Kidney (tissue), 22 donors: ENCODE data around the gene S100A9. TPM values are rescaled to one million over a fixed set of nuclear protein-coding genes. Genes with fewer than 3 reads are reported as not detected.
A peak's percentile ranks its signal among the peaks of the same experiment; 100 is the strongest.

Experiments
- DNase-seq, 5 donors: peaks; one replicate each; pipeline ENCODE4 v3.0.0-alpha.2; 2013 to 2020
- FAIRE-seq: peaks from 2 replicates; lab custom pipeline; 2012; peaks lifted over from hg19 to GRCh38; lab: Jason Lieb, UNC
- H3K27ac ChIP-seq, 2 donors: one replicate each; pipeline ENCODE4 v1.7.0; 2013; ENCODE audit warnings: low read depth in 2 of 2, low read length in 2 of 2, inconsistent platforms in 1 of 2
- H3K27me3 ChIP-seq: one replicate; pipeline ENCODE4 v1.7.1; 2013; ENCODE audit warnings: low read length, inconsistent platforms; ENCODE audit not compliant: control insufficient read depth, insufficient read depth
- H3K36me3 ChIP-seq, 3 donors: one replicate each; pipeline versions ENCODE4 v1.7.0 to v1.7.1; 2013; ENCODE audit warnings: low read length in 3 of 3, control low read depth in 1 of 3, inconsistent platforms in 1 of 3; ENCODE audit not compliant: insufficient read depth in 3 of 3, control insufficient read depth in 2 of 3
- H3K4me1 ChIP-seq, 3 donors: one replicate each; pipeline versions ENCODE4 v1.7.0 to v1.7.1; 2013; ENCODE audit warnings: low read length in 3 of 3, inconsistent platforms in 1 of 3, low read depth in 1 of 3; ENCODE audit not compliant: control insufficient read depth in 2 of 3, insufficient read depth in 2 of 3
- H3K4me3 ChIP-seq, 3 donors: one replicate each; pipeline versions ENCODE4 v1.7.0 to v1.8.1; 2013; ENCODE audit warnings: low read length in 3 of 3, control low read depth in 1 of 3, inconsistent platforms in 1 of 3
- H3K9ac ChIP-seq, 3 donors: one replicate each; pipeline versions ENCODE4 v1.7.0 to v1.7.1; 2013; ENCODE audit warnings: low read length in 3 of 3, control low read depth in 1 of 3, inconsistent platforms in 1 of 3
- H3K9me3 ChIP-seq, 3 donors: one replicate each; pipeline versions ENCODE4 v1.7.0 to v1.7.1; 2013; ENCODE audit warnings: low read length in 3 of 3, control low read depth in 1 of 3, inconsistent platforms in 1 of 3; ENCODE audit not compliant: control insufficient read depth in 2 of 3, insufficient read depth in 1 of 3
- CTCF ChIP-seq: IDR thresholded peaks from 3 replicates; pipeline ENCODE4 v1.5.1; 2012; ENCODE audit warnings: mild to moderate bottlenecking, moderate library complexity, borderline replicate concordance; ENCODE audit not compliant: insufficient read depth; ENCODE audit errors: extremely low read depth
- intact Hi-C: fragments of 100-400 bp; cut with DNase I; formaldehyde crosslinking; loops from one replicate; pipeline ENCODE4 v1.11.1; 2022
- long read RNA-seq, 10 donors: library from polyadenylated mRNA in 1 of 10; unstranded in 1 of 10; transcript quantifications; one replicate each; pipeline ENCODE4 v2.0.0 and lab custom pipeline, GENCODE V29; 2021 to 2026
- polyA plus RNA-seq: library from polyadenylated mRNA; stranded (reverse); fragments of 350-450 nt; fragmentation: Illumina TruSeq; extraction: RNeasy Lipid Tissue Mini Kit (QIAGEN cat#74804); gene quantifications from one replicate; pipeline ENCODE4 v1.2.3, GENCODE V29; 2014; ENCODE audit warnings: low read depth, low replicate concordance; ENCODE audit not compliant: insufficient read depth
- total RNA-seq: library from RNA; stranded (reverse); fragmentation: NEBNext Ultra II Directional; extraction: Animal tissue kit (Norgen Biotek cat#: 25700); gene quantifications from one replicate; pipeline ENCODE4 v1.2.1, GENCODE V29; 2021
- donor health status: control.
- donor health status: control.
- donor health status: control.
- donor health status: control.
- donor health status: control.
- donor health status: DM: yes; HTN: yes; CAD: no.
- donor health status: Normal renal cell carcinoma (clear cell type).

S100A9 gene
- total RNA-seq (271 TPM), polyA plus RNA-seq (41.9 TPM)
- long read RNA-seq, donor 1, partial matches to known transcripts, result 0 of 1 reads
- long read RNA-seq, donor 1, other reads (novel, unspliced or antisense), result 0 of 1 reads
- long read RNA-seq, donor 2, transcript S100A9-201 (3 exons, 577 nt), result major isoform, 9 of 9 reads
- long read RNA-seq, donor 2, partial matches to known transcripts, result 0 of 9 reads
- long read RNA-seq, donor 2, other reads (novel, unspliced or antisense), result 0 of 9 reads
- long read RNA-seq, donor 3, transcript S100A9-201 (3 exons, 577 nt), result major isoform, 26 of 33 reads
- long read RNA-seq, donor 3, partial matches to known transcripts, result 7 of 33 reads
- long read RNA-seq, donor 3, other reads (novel, unspliced or antisense), result 0 of 33 reads
- long read RNA-seq, donor 4, transcript S100A9-201 (3 exons, 577 nt), result major isoform, 7 of 7 reads
- long read RNA-seq, donor 4, partial matches to known transcripts, result 0 of 7 reads
- long read RNA-seq, donor 4, other reads (novel, unspliced or antisense), result 0 of 7 reads
- long read RNA-seq, donor 5, partial matches to known transcripts, result 0 of 2 reads
- long read RNA-seq, donor 5, other reads (novel, unspliced or antisense), result 0 of 2 reads
- long read RNA-seq, donor 6, transcript S100A9-201 (3 exons, 577 nt), result major isoform, 13 of 27 reads
- long read RNA-seq, donor 6, partial matches to known transcripts, result 14 of 27 reads
- long read RNA-seq, donor 6, other reads (novel, unspliced or antisense), result 0 of 27 reads
- long read RNA-seq, donor 7, transcript S100A9-201 (3 exons, 577 nt), result major isoform, 8 of 21 reads
- long read RNA-seq, donor 7, partial matches to known transcripts, result 13 of 21 reads
- long read RNA-seq, donor 7, other reads (novel, unspliced or antisense), result 0 of 21 reads
- long read RNA-seq, donor 8, transcript S100A9-201 (3 exons, 577 nt), result major isoform, 9 of 9 reads
- long read RNA-seq, donor 8, partial matches to known transcripts, result 0 of 9 reads
- long read RNA-seq, donor 8, other reads (novel, unspliced or antisense), result 0 of 9 reads
- long read RNA-seq, donor 9, partial matches to known transcripts, result 0 of 3 reads
- long read RNA-seq, donor 9, other reads (novel, unspliced or antisense), result 0 of 3 reads
- long read RNA-seq, donor 10, partial matches to known transcripts, result 6 of 9 reads
- long read RNA-seq, donor 10, other reads (novel, unspliced or antisense), result 0 of 9 reads

- no peak within 1 kb of the TSS for H3K9ac ChIP-seq
- H3K27ac ChIP-seq, result no peak within 1 kb of the TSS
- intact Hi-C loops, result loop anchor here (10.0 kb wide), 1 partner anchor 137 kb away; no protein-coding TSS in a partner anchor
- no peaks in the 10 kb centered on the region for H3K36me3 ChIP-seq
- no peaks in the 10 kb centered on the region for H3K9me3 ChIP-seq
- no peaks in the 10 kb centered on the region for H3K27me3 ChIP-seq
- TF ChIP-seq CTCF, result no peak
- no peak for FAIRE-seq
- peak in 1 of 5 donors; percentile 15 for DNase-seq
- no peaks in the 10 kb centered on the region for H3K4me1 ChIP-seq
- H3K4me3 ChIP-seq, result no peak within 1 kb of the TSS
These were observed at the start of gene S100A9 for GRCh38 chr1:153357853-153358690. S100A9 (plus strand) TSS chr1:153357854; CDS start chr1:153358284, 430 bp downstream.

- H3K9ac ChIP-seq, result no peak overlapping the region
- H3K4me1 ChIP-seq, result no peaks in the 10 kb centered on the region
- DNase-seq (no peak), FAIRE-seq (no peak)
- H3K9me3 ChIP-seq, result no peaks in the 10 kb centered on the region
- TF ChIP-seq CTCF, result no peak
- H3K27ac ChIP-seq, result no peak overlapping the region
- H3K36me3 ChIP-seq, result no peaks in the 10 kb centered on the region
- intact Hi-C loops, result no loop called here
- no peak overlapping the region for H3K4me3 ChIP-seq
- no peaks in the 10 kb centered on the region for H3K27me3 ChIP-seq
These were observed 49.1 kb upstream of the S100A9 start for GRCh38 chr1:153308540-153308939.

- Histone ChIP-seq H3K4me3 (no peak overlapping the region), H3K4me1 (no peaks in the 10 kb centered on the region), H3K27me3 (no peaks in the 10 kb centered on the region), H3K36me3 (no peaks in the 10 kb centered on the region), H3K9ac (no peak overlapping the region), H3K27ac (no peak overlapping the region), H3K9me3 (no peaks in the 10 kb centered on the region)
- intact Hi-C loops, result no loop called here
- DNase-seq (no peak), FAIRE-seq (no peak)
- TF ChIP-seq CTCF, result no peak
These were observed 48.2 kb upstream of the S100A9 start for GRCh38 chr1:153309441-153309840.
